GM21360 (cell line): Measurements from ENCODE around the gene RAI1.
"Not testable (repeated sequence)": the region's sequence is repeated elsewhere in the genome, so short reads cannot be mapped to it uniquely, and the experiment has no call there.

Experiments
- ATAC-seq: cut with Tn5 transposase; IDR thresholded peaks from one replicate; pipeline ENCODE4 v1.9.1; 2021; ENCODE audit warnings: mild to moderate bottlenecking, moderate library complexity; ENCODE audit not compliant: unreplicated experiment

RAI1 gene

DNA sequence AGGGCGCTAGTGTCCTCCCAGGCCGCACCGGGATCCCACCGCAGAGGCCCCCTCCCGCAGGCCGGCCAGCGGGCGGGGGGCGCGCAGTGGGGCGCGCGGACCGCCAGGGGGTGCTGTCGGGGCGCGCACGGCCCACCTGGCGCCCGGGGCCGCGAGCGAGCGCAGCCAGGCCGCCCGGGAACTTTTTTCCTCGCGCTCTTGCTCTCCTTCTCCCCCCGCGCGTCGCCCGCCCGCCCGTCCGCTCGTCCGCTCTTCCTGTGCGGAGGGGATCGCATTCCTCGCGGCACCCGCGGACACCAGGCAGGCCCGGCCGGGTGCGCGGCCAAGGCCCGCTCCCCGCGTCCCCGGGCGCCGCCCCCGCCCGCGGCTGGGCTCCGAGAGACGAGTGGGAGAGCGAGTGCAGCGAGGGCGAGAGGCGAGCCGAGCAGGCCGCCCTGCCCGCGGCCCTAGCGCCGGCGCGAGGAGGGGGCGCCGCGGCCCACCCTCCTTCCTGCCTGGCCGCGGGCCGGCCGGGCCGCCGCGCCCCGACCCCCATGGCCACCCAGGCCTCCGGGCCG is at the start of gene RAI1:
TSS of gene RAI1 (plus strand) at position 272 of the 557 bp plus-strand sequence. CDS start 111,491 bp downstream, outside the sequence.
- ATAC-seq: peak; percentile 40

DNA sequence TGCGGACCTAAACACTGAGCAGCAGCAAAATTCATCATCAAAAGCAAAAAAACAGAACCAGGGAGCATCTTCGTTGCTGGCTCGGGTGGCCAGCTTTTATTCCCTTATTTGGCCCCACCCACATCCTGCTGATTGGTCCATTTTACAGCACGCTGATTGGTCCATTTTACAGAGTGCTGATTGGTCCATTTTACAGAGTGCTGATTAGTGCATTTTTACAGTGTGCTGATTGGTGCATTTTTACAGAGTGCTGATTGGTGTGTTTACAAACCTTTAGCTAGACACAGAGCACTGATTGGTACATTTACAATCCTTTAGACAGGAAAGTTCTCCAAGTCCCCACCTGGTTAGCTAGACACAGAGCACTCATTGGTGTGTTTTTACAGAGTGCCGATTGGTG is 48.6 kb upstream of the RAI1 start:
- ATAC-seq: not testable (repeated sequence)

DNA sequence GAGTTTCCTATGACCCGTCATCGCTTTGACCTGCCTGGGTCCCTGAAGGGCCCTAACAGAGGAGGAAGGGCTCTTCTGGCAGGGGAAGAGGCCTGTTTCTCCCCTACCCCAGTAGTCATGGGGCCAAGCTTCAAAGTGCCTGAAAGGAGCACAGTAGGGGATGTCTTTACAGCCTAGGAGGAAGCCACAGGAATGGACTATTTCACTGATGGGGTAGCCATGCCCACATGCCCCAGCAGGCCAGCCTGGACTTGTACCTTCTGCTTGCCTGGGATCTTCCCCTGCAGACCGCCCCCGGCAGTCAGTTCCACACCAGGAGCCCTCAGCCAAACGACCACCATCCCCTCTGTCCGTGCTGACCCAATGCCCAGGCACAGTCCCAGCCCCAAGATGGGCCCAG is 47.9 kb upstream of the RAI1 start:
- no peak for ATAC-seq

DNA sequence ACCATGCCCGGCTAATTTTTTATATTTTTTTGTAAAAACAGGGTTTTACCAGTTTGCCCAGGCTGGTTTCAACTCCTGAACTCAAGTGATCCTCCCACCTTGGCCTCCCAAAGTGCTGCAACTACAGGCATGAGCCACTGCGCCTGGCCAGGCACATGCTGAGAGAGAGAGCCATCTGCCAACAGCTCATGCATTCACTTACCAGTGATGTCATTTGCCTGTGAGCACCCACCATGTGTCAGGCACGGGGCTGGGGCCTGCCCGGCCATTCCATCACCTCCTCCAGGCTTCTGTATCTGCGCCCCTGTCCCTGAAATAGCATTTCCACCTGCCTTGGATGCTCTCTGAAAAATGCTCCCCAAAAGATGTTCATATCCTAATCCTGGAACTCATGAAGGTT is 46.1 kb upstream of the RAI1 start:
- no peak for ATAC-seq

DNA sequence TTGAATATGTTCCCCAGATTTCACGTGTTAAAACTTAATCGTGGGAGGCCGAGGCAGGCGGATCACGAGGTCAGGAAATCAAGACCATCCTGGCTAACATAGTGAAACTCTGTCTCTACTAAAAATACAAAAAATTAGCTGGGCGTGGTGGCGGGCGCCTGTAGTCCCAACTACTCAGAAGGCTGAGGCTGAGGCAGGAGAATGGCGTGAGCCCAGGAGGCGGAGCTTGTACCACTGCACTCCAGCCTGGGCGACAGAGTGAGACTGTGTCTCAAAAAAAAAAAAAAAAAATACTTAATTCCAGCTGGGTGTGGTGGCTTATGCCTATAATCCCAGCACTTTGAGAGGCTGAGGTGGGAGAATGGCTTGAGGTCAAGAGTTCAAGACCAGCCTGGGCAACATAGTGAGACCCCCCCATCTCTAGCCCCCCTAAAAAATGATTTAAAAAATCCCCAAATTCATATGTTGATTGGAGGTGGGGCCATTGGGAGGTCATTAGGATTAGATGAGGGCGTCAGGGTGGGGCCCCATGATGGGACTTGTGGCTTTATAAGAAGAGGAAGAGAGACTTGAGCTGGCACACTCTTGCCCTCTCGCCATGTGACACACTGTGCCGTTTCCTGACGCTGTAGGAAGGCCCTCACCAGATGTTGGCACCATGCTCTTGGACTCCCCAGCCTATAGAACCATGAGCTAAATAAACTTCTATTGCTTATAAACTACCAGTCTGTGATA is 45.6 kb upstream of the RAI1 start:
- ATAC-seq: not testable (repeated sequence)

DNA sequence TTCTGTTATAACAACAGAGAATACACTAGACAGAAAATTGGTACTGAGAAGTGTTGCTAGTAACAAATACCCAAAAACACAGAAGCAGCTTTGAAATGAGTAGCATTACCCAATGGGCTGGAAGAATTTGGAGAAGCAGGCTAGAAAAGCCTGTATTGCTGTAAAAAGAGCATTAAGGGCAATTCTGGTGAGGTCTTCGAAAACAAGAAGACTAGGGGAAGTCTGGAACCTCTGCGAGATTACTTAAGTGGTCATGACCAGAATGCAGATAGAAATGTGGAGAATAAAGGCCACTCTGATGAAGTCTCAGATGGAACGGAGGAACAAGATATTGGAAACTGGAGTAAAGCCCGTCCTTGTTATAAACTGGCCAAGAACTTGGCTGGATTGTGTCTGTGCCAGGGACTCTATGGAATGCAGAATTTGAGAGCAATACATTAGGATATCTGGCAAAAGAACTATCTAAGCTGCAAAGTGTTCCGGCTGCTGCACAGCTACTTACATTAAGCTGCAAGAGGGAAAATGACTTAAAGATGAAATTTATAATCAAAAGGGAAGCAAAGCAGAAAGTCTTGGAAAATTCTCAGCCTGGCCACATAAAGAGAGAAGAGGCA is 44.9 kb upstream of the RAI1 start:
- ATAC-seq: no peak

- ATAC-seq: no peak
Measured at GRCh38 chr17:17638467-17638866, 42.8 kb upstream of the RAI1 start.

DNA sequence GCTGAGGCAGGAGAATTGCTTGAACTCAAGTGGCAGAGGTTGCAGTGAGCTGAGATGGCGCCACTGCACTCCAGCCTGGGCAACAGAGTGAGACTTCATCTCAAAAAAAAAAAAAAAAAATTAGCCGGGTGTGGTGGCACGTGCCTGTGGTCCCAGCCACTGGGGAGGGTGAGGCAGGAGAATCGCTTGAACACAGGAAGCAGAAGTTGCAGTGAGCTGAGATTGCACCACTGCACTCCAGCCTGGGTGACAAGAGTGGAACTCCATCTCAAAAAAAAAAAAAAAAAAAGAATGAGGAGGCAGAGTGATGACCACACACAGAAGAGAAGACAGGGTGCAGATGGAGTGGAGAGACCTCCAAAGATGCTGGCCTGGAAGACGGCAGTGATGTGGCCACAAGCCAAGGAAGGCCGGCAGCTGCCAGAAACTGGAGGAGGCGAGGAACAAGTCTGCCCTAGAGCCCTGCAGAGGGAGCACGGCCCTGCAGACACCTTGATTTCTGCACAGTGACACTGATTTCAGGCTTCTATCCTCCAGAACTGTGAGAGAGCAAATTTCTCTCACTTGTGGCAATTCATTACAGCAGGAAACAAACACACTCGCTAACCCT is 41.5 kb upstream of the RAI1 start:
- ATAC-seq: not testable (repeated sequence)

DNA sequence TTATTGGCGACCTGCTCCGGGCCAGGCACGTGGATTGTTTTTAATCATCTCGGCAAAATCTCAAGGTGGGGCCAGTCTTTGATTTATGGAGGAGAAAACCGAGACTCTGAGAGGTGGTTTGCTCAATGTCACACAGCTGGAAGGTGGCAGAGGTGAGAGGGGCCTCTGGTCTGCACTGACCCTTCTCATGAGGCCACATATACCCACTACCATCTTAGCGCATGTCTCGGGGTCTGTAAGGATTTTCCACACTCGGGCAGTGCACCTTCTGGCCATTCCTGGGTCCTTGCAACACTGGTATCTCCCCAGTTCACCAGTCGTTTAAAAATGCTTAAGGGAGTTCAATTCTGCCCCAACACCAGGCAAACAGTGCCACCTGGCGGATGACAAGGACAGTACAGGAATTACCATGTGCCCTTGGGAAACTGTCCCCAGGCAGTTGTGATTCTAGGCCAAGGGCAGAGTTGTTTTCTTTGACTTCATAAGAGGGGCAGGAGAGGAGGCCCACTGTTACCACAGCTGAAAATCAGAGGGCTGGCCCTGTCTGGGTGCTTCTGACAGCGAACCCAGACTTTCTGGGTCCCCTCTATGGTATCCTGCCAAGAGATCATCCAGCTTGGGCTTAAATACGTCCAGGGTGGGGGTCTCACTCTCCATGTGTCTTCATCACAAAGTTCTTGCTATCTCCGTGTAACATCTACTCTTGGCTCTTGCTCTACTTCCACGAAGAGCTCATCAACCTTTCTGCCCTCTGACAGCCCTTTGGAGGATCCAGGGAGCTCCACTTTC is 39.4 kb upstream of the RAI1 start:
- no peak for ATAC-seq

GRCh38 chr17:17645148-17645547 is 36.1 kb upstream of the RAI1 start:
- ATAC-seq: not testable (repeated sequence)

- ATAC-seq: no peak
Measured at GRCh38 chr17:17645961-17646360, 35.3 kb upstream of the RAI1 start.

- ATAC-seq: no peak
Measured at GRCh38 chr17:17647524-17648178, 33.6 kb upstream of the RAI1 start.

DNA sequence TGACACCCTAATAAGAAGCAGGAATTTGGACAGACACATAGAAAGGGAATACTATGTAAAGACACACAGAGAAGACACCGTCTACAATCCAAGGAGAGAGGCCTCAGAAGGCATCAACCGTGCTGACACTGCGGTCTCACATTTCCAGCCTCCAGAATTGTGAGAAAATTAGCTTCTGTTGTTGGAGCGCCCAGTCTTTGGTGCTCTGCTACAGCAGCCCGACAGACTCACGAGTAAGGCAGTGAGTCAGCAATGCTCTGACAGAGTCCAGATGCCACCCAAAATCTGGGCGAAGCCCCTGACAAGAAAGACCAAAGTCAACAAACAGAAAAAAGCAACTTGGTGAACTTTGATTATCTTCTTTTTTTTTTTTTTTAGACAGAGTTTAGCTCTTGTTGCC is 32.5 kb upstream of the RAI1 start:
- ATAC-seq: no peak

GRCh38 chr17:17650959-17651358 is 30.3 kb upstream of the RAI1 start:
- no peak for ATAC-seq

GRCh38 chr17:17653343-17653742 is 27.9 kb upstream of the RAI1 start:
- no peak for ATAC-seq

GRCh38 chr17:17659340-17659739 is 21.9 kb upstream of the RAI1 start:
- ATAC-seq: no peak

- no peak for ATAC-seq
Measured at GRCh38 chr17:17661134-17661533, 20.1 kb upstream of the RAI1 start.

DNA sequence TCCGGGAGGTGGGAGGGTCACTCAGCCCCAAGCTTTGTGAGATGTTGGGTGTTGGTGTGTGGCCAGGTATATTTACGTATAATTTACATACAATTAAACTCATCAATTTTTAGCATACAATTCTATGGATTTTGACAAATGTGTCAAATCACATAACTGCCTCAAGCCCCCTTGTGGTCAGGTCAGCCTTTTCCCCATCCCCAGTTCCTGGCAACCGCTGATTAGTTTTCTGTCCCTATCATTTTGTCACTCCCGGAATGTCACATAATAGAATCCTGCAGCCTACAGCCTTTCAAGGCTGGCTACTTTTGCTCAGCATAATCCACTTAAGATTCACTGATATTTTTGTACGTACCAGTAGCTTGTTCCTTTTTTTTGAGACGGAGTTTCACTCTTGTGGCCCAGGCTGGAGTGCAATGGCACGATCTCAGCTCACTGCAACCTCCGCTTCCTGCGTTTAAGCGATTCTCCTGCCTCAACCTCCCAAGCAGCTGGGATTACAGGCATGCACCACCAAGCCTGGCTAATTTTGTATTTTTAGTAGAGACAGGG is 19.3 kb upstream of the RAI1 start:
- no peak for ATAC-seq

DNA sequence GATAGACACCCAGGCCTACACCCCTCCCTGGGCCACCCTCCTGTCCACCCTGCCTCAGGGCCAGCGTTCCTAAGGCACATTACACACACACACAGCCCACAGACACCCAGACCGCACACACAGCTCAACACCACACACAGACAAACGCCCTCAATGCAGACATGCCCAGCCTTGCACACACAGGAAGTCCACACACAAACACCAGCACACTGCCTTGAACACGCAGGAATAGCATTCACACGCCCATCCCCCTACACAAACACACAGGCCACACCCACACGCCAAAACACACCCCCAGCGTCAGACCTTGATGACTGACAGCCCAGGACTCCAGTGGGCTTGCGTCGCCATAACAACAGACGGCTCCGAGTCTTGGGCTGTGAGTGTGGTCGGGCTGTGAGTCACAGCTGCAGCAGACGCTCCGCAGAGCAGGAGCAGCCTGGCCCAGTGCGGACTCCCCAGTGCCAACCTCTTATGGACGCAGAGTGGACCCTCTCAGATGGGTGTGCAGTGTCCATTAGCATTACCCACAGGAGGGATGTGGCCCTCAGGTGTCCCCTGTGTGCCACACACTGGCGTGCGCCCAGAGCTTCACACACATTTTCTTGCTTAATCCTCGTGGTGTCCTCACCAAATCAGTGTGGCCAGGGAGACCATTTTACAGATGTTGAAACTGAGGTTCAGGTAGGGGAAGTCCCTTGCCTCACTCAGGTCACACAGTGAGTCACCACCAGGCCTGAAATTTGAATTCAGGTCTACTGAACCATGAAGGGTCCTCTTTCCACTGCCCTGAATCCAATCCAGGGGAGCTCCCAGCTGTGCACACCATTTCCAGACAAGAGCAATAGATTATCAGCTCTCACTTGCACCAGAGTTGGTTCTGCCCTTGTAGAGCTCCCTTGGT is 17.8 kb upstream of the RAI1 start:
- peak; percentile 78 for ATAC-seq
